ENCODE data around the gene KANSL1. TPM values are rescaled to one million over a fixed set of nuclear protein-coding genes. Genes with fewer than 3 reads are reported as not detected.

KANSL1 gene
- total RNA-seq, 3 donors from 2014 or later = 80.2 to 107 (median 88.8) TPM

DNA sequence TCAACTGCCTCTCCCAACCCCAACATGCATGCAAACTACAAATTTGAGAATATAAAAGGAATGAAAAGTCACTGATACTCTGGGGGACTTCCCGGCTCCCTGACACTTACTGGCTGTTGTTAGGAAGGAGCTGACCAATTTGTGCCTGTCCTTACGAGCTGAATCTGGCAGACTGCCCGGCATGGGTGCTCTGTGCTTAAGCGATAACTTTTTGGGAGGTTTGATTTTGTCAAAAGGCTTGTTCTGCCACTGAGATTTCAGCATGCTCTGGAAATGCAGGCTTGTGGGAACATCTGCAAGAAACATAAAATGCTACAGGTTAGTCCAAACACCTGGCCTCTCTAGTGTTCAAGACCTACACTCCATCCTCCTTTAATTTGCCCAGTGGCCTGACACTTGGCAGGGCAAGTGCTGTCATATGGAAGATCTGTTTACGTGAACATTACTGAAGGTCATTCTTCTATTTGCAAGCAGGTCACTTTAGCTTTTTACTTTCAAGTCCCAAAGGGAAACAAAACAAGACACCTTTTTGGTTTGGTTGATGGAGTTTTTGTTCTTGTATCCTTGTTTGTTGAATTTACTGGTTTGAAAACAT, 153.5 kb downstream of the KANSL1 start:
- Histone ChIP-seq H3K9me3 (no peaks in the 10 kb centered on the region), H3K4me1 (ENCODE audit: low read depth) (peaks cover 22% of the 10 kb centered on the region), H3K36me3 (ENCODE audit: low read depth) (peaks cover 13% of the 10 kb centered on the region), H3K4me3 (no peak overlapping the region)
- ATAC-seq (no peak), DNase-seq (no peak)
- TF ChIP-seq, protein P1, sequence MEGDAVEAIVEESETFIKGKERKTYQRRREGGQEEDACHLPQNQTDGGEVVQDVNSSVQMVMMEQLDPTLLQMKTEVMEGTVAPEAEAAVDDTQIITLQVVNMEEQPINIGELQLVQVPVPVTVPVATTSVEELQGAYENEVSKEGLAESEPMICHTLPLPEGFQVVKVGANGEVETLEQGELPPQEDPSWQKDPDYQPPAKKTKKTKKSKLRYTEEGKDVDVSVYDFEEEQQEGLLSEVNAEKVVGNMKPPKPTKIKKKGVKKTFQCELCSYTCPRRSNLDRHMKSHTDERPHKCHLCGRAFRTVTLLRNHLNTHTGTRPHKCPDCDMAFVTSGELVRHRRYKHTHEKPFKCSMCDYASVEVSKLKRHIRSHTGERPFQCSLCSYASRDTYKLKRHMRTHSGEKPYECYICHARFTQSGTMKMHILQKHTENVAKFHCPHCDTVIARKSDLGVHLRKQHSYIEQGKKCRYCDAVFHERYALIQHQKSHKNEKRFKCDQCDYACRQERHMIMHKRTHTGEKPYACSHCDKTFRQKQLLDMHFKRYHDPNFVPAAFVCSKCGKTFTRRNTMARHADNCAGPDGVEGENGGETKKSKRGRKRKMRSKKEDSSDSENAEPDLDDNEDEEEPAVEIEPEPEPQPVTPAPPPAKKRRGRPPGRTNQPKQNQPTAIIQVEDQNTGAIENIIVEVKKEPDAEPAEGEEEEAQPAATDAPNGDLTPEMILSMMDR (IDR thresholded peaks at IDR 0.05) = no peak
- intact Hi-C loops (cut with DNase I, micrococcal nuclease) = loop anchor here (5.0 to 10.0 kb wide), 2 partner anchors 155 to 173 kb away; partner anchors contain the start of gene KANSL1 (in 1 of the 2)

DNA sequence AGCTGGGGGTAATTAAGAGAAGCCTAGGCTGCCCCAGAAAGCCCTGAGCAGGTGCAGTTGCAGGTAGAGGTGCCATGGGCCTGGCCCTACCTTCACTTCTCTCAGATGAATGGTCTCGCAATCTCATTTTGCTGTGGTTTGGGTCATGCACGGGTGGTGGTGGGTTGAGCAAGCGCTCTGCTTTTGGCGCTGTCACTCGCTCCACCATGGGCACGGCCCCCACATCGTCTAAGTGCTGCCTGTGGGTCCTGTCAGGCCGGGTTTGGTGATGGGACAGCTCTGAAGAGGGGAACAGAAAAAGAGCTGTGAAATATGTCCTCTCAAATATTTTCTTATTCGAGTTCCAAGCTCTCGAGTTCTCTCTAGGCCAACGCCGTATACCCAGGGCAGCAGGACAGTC, 154.3 kb downstream of the KANSL1 start:
- H3K4me3 ChIP-seq = no peak overlapping the region
- DNase-seq (no peak), ATAC-seq (no peak)
- no peaks in the 10 kb centered on the region for H3K9me3 ChIP-seq
- H3K4me1 ChIP-seq (ENCODE audit: low read depth) = peaks cover 15% of the 10 kb centered on the region
- intact Hi-C loops (cut with DNase I, micrococcal nuclease) = no loop called here
- TF ChIP-seq, protein P1 (IDR thresholded peaks at IDR 0.05) = no peak
- H3K36me3 ChIP-seq (ENCODE audit: low read depth) = peaks cover 13% of the 10 kb centered on the region

DNA sequence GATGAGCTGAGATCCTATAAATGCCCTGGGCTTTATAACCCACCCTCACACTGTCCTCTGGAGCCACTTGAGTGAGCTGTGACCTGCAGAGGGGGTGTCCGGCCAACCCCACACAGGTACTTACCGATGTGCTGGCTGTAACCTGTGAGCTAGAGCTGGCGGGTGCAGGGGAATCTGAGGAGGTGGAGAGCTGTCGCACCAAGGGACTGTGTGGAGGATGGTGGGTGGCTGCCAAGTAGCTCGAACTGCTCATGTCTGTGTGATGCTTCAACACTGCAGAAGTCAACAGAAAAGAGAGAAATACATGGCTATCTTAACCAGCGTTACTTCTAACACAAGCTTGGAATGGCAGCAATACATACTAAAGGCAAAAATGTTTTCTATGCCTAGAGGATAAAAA, 154.8 kb downstream of the KANSL1 start:
- H3K9me3 ChIP-seq = no peaks in the 10 kb centered on the region
- DNase-seq = no peak
- TF ChIP-seq, protein P1 (IDR thresholded peaks at IDR 0.05) = no peak
- ATAC-seq = no peak
- H3K36me3 ChIP-seq (ENCODE audit: low read depth) = peaks cover 14% of the 10 kb centered on the region
- intact Hi-C loops (cut with DNase I, micrococcal nuclease) = no loop called here
- H3K4me3 ChIP-seq = no peak overlapping the region
- peaks cover 10% of the 10 kb centered on the region for H3K4me1 ChIP-seq (ENCODE audit: low read depth)

DNA sequence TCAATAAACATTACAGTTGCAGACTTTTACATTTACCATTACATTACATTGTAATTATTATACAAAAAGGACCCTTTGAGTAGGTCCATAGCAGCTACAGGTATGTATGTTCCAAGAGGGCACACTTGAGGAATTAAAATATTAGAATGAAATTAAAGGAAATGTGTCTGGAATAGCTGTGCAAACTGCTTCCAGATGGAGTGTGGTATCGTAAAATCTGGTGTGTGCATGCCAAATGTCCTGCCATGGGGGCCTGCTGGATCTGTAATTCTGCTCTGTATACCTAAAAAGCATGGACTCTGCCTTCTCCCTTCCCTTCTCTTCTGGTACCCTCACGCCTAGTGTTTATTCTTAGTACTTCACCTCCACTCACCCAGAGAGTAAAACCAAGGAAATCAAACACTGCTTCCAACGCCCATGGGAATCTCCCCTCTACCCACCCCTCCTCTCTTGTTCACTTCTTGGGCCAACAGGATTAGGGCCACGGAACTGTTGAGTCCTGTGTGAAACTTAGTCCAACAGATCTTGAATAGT, 155.4 kb downstream of the KANSL1 start:
- Histone ChIP-seq H3K4me1 (ENCODE audit: low read depth) (peaks cover 4% of the 10 kb centered on the region), H3K4me3 (no peak overlapping the region), H3K9me3 (no peaks in the 10 kb centered on the region), H3K36me3 (ENCODE audit: low read depth) (peaks cover 20% of the 10 kb centered on the region)
- DNase-seq (no peak), ATAC-seq (no peak)
- intact Hi-C loops (cut with DNase I, micrococcal nuclease) = no loop called here
- TF ChIP-seq, protein P1 (IDR thresholded peaks at IDR 0.05) = no peak

DNA sequence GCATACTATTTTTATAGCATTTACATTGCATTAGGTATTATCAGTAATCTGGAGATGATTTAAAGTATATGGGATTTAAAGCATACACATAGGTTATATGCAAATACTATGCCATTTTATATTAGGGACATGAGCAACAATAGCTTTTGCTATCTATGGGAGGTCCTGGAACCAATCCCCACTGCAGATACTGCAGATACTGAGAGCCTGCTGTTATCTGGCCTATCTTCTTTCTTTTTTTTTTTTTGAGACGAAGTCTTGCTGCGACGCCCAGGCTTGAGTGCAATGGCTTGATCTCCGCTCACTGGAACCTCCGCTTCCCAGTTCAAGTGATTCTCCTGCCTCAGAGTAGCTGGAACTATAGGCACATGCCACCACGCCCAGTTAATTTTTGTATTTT, 156.7 kb downstream of the KANSL1 start:
- H3K4me1 ChIP-seq (ENCODE audit: low read depth) = no peaks in the 10 kb centered on the region
- H3K9me3 ChIP-seq = no peaks in the 10 kb centered on the region
- TF ChIP-seq, protein P1 (IDR thresholded peaks at IDR 0.05) = no peak
- no peak overlapping the region for H3K4me3 ChIP-seq
- ATAC-seq = no peak
- peaks cover 23% of the 10 kb centered on the region for H3K36me3 ChIP-seq (ENCODE audit: low read depth)
- intact Hi-C loops (cut with DNase I, micrococcal nuclease) = no loop called here
- DNase-seq = no peak
